AML-193 (cell line): ENCODE results near the gene DOCK4.

Experiments used
- DNase-seq, 2 experiments: peaks; one replicate each; lab custom pipeline; 2025; lab: John Stamatoyannopoulos, UW

Gene DOCK4

DNA sequence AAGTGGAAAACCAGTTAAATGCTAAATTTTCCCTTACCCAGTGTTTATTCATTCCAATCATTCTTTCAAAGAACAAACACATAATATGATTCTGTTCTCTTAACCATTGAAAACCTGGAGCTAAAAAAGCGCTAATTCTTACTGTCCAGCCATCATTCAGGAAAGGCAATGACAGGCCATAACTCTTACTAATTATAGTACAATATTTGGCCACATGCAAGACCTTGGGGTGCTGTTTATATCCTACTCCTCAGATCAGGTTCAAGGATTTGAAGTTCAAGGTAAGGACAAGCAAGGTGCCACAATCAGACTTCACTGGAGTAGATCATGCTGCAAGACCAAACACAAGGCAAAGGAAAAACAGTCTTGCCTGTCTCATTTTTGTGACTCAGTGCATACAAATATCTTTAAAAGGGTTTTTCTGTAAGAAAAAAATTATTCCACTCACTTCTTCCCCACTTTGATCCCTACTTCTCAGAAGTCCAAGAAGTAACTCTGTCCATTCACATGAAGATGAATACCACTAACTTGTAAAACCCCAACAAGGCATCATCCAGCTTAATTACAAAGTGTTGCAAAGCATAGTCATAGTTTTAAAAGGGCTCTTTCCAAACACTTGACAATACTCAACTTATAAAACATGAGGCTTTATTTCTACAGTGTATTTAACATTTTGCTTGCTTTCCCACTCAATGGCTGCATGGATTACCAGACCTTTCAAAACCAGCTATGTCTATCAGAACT, 153.0 kb downstream of the DOCK4 start:
- DNase-seq = no peak

DNA sequence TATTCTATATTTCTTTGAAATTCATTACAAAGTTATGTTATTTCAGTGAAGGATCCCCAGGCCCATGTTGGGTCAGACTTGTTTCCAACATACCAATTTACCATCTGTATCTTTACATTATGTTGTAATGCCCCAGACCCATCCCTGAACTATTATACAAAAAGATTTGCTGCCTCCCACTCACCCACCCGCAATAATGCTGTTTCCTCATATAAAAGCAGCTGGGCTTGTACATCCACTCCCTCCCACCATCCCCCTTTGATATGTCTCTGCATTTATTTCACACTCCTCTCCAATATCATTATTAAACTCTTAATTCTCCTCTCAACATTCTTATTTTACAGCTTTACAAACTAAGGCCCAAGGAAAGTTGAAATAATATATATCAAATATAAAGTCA, 153.7 kb downstream of the DOCK4 start:
- DNase-seq = no peak

DNA sequence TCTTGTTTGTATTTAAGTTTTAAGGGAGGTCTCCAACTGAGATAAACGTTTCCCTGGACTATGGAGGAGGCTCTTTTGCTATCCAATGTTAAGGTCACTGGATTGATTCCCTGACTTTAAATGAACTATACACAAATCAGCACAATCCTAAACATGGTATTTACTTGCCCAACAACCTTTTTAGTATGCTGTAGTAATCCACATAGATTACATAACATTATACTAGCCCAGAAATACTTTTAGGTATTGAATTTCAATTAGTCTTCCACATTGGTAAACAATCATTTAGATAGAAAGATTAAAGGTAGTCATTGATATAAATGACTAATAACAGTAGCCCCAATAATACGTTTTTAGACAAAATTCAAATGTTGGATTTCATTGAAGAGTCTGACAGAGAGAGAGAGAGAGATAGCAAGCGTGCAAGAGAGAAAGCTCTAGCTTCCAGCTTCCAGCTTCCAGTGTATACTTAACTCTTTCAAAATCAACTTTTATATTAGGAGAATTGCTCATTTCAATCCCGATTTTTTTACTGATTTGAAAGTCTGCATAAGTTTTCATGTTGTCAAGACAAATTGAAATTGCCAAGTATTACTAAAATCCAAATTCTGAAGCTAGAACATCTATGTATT, 155.8 kb downstream of the DOCK4 start:
- no peak for DNase-seq

DNA sequence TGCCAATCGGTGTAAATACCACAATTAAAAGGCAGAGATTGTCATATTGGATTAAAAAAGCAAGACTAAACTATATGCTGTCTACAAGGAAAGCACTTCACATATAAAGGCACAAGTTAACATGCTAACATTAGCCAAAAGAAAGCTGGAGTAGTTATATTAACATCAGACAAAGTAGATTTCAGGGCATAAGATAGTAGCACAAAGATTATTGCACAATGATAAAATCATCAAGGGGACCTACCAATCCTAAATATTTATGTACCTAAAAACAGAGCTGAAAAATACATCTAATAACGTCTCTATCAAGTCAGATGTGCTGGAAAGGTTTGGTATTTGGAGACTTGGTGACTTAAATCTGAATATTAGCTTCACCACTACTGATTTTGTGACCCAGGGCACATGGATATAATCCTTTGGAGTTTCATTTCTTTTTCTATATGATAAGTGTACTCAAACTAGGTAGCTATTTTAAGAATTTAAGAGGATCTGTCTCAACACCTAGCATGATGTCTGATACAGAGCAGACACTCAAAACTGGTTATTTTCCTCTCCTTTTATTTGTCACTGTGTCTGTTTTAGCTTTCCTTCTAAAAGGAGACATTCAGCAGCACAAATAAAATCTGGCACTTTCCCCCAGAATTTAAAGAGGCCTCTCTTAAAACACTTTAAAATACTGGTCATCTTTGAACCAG, 156.5 kb downstream of the DOCK4 start:
- no peak for DNase-seq

DNA sequence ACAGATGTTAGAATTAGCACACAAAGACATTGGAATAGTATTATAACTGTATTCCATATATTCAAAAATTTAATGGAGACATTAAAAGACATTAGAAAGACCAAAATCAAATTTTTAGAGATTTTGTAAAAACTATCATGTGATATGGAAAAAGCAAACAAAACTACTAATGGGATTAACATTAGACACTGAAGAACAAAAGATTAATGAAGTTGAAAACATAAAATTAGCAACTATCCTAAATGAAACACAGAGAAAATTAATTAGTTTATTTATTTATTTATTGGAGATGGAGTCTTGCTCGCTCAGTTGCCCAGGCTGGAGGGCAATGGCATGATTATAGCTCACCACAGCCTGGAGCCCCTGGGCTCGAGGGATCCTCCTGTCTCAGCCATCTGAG, 158.8 kb downstream of the DOCK4 start:
- no peak for DNase-seq

DNA sequence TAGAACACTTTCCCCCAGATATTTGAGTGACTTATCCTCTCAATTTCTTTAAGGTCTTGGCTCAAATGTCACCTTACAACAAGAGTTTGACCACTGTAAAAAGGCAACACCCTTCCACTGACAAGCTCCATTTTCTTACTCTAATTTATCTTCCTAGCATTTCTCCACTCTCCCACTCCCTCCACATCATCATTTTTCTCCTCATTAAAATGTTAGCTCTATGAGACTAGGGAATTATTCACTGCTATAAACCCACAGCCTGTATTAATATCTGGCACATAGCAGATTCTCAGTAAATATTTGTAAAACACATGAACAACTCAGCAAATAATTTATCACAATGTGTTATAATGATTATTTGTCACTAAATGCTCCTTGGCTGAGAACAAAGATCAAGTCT, 161.0 kb downstream of the DOCK4 start:
- no peak for DNase-seq

DNA sequence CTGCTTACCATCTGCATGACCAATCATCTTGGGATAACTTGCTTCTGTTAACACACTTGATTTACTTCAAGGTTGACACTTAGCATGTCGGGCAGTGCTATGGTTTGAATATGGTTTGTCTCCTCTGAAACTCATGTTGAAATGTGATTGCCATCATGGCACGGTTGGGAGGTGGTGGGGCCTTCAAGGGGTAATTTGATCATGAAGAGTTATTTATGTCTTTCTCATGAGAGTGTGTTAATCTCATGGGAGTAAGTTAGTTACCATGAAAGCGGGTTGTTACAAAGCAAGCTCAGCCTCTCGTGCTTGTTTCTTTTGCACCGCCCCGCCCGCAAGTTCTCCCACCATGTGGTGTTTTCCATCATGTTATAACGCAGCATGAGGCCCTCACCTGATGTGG, 163.6 kb downstream of the DOCK4 start:
- DNase-seq = no peak

DNA sequence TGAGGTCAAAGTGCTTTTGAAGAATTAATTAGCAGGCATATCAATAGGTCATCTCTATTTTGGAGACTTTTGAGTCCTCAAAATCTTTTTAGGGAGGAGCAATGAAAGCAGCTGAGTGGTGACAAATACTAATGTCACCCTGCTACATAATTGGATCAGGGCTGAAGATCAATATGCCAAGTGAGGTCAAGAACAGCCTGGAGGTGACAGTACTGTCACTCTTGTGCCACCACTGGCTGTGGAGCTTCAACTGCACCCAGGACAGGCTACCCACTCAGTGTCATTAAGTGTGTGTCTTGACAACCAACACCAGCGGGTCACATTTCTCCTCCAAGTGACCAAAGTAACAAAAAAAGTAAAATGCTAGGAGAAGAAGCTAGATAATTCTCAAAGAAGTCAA, 167.8 kb downstream of the DOCK4 start:
- DNase-seq = no peak

DNA sequence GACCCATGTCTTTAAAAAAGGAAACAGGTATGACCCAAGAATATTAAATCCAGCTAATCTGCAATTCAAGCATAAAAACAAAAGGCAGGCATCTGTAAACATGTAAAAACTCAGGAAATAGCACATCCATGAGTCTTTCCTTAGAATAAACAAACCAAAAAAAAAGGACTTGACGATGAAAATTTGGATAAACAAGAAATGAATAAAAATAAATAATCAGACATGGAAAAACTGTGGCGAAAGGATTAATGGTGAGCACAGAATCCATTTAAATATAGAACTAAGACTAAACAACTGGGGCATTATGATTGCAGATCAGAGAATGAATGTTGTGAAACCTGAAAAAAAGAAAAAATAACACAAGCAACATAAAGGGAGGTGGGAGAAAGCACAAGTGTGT, 170.1 kb downstream of the DOCK4 start:
- no peak for DNase-seq

DNA sequence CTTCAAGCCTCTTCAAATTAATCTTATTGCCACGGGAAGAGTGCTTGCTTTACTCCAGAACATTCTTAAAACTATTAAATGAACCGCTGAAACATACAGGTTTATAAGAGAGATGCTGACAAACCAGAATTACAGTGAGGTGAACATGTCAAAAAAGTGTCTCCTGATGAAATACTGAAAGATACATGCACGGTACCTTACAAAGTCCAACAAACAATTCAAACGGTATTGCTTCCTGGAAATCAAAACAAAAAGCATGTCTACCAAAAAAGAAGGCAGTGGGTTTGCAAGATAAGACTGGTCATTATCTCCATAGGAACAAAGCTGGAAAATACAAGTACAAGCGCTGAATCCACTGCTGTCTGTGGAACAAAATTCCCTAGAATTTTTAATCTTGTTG, 174.5 kb downstream of the DOCK4 start:
- DNase-seq = no peak

DNA sequence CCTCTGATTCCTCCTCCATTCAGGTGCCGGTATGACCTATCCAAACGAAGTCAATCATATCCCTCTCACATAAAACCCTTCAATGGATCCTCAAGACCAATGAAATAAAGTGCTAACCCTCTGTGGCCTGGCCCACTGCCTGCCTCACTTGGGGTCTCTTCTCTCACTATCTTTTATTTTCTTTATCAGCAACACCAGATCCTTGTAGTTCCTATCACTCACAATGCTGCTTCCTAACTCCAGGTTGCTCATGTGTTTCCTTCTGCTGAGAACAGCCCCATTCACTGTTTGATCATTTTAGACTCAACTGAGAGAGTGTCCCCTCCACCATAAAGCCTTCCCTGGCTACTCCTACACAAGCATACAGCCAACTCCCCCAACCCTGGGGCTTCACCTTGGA, 180.6 kb downstream of the DOCK4 start:
- no peak for DNase-seq

DNA sequence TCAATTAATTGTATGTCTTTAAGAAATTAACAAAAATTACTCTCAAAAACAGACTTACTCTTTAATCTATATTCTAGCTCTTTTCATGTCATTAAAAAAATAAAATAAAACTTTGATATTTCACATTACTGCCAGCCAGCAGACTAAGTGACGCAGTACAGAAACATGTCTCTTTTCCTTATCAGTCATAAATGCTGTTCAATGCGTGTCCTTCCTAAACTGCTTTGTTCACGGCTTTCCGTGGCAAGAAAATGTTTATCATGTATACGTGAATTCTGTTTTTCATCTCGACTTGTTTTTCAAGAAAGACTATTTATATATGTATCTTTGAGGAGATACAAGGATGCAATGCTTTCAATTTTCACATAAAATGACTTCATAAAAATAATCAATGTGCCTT, 182.4 kb downstream of the DOCK4 start:
- DNase-seq = no peak

DNA sequence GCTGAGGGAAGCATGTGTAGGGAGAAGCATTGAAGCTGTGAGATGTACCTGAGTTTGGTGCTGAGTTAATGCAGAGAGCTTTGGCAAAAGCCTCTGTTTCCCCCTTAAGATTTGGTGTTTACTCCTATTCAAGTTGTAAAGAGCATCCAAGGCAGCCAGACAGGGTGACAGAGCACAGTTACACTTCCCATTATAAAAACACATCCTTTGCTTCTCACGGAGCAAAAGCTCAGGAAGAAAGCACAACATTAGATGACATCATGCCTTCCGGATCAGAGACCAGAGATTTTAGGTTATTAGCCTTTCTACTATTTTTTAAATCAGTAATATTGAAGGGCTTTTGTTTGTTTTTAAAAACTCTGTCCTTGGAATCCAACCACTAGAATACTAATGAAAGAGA, 182.9 kb downstream of the DOCK4 start:
- DNase-seq = no peak

DNA sequence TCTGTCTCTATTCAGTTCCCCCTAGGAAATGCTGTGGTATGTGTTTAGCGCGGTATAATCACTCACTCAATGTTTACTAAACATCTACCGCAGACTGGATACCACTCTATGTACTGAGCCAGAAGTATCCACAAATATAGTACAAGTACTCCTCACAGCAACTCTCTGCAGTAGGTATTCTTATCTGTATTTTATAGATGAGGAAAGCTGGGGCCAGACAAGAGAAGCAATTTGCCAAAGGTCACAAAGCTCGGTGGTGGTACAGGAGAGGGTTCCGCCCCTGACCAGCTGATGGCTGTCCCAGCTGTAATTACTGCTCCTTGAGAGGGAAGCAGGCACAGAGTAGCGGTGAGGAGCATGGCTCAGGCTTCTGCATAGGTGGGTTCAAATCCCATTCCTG, 184.1 kb downstream of the DOCK4 start:
- no peak for DNase-seq

DNA sequence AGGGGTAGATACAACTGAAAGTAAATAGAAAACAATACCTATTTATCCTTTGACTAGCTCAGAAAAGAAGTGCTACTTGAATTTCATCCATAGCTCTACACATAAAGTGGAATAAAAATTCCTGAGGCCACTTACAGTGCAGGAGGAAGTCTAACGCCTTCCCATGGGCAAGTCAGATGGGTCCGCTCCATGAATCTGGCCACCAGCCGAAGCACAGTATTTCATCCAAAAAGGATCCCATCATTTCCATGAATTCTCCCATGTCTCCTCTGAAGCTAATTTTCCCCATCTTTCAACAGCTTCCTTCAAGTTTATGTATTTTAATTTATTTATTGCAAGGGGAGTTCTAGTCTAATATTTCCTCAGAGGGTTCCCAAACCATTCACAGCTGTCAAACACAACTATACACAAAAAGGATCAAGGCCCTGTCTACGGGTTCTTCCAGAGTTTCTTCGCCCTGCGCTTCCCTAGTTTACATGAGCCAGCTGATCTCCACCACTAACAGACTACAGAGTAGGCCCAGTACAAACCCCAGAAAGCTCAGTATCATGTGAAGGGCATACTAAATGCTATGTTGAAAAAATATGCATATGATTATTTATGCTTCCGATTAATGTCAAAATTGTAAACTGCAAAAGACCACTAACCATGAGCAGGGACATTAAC, 184.7 kb downstream of the DOCK4 start:
- no peak for DNase-seq

DNA sequence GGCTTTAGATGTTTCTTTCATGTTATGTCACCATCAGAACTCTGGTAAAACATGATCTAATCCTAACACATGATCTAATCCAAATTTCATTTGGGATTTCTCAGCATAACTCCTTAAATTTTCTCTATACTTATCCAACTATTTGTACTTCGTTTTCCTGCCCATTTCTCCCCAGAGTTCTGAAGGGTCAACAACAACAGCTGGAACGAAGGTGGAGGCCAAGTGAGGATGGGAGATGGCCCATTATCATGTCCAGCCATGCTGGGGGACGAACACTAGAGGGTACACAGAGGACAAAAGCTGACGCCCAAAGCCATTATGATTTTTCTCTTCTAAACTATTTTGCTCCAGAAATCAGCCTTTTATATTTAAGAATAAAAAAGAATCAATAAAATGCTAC, 185.4 kb downstream of the DOCK4 start:
- DNase-seq = no peak

DNA sequence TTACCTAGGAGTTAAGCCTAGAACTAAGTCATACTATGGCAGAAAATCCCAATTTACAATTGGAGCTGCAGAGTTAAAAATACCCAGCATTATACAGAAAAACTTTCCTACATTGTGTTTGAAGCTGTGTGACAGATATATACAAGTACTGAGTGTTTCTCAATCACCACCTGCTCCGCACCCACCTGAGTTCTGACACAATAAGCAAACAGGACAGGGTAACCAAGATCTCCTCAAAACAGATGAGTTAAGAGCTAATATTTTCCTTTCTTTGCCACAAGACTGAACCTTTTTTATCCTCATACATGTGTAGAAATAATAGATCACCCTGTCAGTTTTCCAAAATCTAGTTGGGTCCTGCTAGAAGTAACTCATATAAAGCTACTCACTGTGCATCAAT, 186.3 kb downstream of the DOCK4 start:
- DNase-seq = no peak

DNA sequence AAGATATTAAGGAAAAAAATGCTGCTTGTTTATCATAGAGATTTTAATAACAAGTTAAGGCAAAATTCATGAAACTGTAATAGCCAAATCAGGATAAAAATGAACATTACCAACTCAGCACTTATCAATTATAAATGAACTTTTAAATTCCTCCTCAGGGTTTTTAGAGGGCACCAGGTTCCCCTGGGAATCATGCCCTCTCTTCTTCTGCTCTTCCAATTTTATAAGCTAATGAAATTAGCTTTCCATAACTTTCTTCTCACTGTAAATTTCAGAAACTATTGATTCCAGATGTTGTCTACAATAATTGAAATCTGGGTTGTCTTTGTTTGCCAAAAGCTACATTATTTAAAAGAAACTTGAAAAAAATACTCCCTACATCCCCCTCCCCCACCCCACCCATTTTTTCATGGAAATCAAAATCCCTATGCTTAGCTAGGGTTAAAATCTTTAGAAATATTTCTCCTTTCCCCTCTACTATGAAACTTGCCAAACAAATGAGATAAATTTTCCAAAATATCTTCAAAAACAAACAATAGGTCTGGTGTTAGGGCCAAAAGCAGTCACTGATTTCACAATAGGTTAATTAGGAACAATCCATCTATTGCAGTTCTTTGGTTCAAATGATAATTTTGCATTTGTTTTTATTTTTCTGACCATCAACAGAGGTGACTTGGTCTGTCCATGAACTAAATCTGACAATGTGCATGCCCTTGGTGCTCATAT, 187.7 kb downstream of the DOCK4 start:
- DNase-seq = no peak

DNA sequence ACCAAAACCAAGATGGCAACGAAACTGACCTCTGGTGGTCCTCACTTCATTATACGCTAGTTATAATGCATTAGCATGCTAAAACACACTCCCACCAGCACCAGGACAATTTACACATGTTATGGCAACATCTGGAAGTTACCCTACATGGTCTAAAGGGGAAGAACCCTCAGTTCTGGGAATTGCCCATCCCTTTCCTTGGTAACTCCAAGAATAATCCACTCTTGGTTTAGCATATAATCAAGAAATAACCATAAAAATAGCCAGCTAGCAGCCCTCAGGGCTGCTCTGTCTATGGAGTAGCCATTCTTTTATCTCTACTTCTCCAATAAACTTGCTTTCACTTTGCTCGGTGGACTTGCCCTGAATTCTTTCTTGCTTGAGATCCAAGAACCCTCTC, 191.1 kb downstream of the DOCK4 start:
- no peak for DNase-seq

DNA sequence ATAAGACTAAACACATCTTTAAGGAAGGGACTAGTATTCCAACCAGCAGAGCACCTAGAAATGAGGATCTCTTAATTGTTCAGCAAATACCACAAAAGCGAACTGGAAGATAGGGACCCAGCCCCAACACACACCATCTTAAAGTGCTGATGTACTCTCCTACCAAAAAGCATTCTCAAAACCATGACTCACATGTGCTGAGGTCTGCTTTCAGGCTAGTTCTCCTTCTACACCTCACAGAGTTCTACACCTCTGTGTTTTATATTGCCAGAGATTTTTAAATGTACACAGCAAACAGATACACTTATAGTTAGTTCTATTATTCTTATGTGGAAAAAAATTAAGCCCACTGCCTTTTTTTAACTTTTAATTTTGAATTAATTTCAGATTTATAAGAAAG, 191.9 kb downstream of the DOCK4 start:
- DNase-seq = no peak

DNA sequence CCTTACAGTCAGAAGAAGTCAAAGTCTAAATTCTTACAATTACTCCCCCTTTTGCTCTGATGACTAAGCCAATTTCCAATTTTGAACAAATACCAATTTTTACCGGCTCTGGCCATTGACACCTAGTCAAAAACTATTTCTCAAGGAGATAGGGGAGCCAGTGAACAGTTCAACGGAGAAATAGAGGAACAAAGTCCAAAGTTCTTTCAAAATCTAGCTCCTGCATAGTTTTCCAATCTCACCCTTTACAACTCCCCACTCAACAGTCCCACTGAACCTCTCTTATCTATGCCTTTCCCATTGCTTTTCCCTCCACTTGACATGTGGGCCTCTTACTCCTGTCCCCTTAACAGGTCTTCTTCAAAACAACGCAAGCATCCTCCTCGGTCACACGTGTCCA, 192.9 kb downstream of the DOCK4 start:
- DNase-seq = no peak

DNA sequence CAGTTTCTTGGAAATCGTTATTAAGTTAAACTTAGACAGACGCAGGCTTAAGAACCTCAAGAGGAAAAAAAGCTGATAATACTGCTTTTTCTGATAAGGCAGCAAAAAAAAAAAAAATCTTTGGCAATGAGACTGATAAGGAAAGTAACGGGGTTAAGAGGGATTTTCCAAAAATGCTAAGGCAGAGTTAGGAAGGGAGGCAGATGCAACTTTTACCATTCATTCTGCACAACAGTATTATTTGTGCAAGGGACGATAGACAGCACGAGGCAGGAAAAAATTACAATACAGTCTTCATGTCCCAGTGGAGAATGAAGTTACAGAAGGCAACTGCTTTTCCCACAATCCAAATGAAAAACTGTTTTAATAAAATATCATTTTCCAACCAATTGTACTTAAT, 194.0 kb downstream of the DOCK4 start:
- DNase-seq = no peak
